HL-60 (cell line): ENCODE data around the gene PIP5K1B.

Experiments used
- DNase-seq, 2 experiments: peaks; one replicate each; pipeline ENCODE4 v3.0.0-alpha.2; 2010 to 2020; ENCODE audit warnings: low read depth in 1 of 2, low spot score in 1 of 2
- H3K27ac ChIP-seq: fragments of 250-450 bp; sonication (Bioruptor Pico); replicated peaks from 2 replicates; pipeline ENCODE4 v1.5.1; 2020; ENCODE audit warnings: mild to moderate bottlenecking, moderate library complexity
- H3K27me3 ChIP-seq: fragments of 250-450 bp; sonication (Bioruptor Pico); 2 replicates; pipeline ENCODE4 v1.5.1; 2021; ENCODE audit warnings: mild to moderate bottlenecking, moderate library complexity; ENCODE audit not compliant: insufficient read depth, poor library complexity, severe bottlenecking
- H3K4me3 ChIP-seq: replicated peaks from 2 replicates; pipeline ENCODE4 v1.5.1; 2011; ENCODE audit warnings: mild to moderate bottlenecking, control low read depth, low read length; ENCODE audit not compliant: insufficient read depth
- GABPA ChIP-seq: IDR thresholded peaks from 2 replicates; pipeline ENCODE4 v1.6.1; 2012; ENCODE audit warnings: low read depth
- POLR2AphosphoS5 ChIP-seq: IDR thresholded peaks from 2 replicates; pipeline ENCODE4 v1.6.1; 2012; ENCODE audit warnings: low read depth
- SPI1 ChIP-seq: IDR thresholded peaks from 2 replicates; pipeline ENCODE4 v1.6.1; 2012; ENCODE audit warnings: low read depth, mild to moderate bottlenecking, borderline replicate concordance
- TF ChIP-seq, protein P1 (sequence below): IDR thresholded peaks from 2 replicates; pipeline ENCODE4 v1.6.1; 2012; ENCODE audit warnings: low read depth; ENCODE audit not compliant: insufficient replicate concordance
- TF ChIP-seq, protein P2 (sequence below): IDR thresholded peaks from one replicate; pipeline ENCODE4 v1.5.1; 2011; ENCODE audit warnings: low read length, control low read depth, inconsistent platforms; ENCODE audit not compliant: insufficient read depth

Gene PIP5K1B

DNA sequence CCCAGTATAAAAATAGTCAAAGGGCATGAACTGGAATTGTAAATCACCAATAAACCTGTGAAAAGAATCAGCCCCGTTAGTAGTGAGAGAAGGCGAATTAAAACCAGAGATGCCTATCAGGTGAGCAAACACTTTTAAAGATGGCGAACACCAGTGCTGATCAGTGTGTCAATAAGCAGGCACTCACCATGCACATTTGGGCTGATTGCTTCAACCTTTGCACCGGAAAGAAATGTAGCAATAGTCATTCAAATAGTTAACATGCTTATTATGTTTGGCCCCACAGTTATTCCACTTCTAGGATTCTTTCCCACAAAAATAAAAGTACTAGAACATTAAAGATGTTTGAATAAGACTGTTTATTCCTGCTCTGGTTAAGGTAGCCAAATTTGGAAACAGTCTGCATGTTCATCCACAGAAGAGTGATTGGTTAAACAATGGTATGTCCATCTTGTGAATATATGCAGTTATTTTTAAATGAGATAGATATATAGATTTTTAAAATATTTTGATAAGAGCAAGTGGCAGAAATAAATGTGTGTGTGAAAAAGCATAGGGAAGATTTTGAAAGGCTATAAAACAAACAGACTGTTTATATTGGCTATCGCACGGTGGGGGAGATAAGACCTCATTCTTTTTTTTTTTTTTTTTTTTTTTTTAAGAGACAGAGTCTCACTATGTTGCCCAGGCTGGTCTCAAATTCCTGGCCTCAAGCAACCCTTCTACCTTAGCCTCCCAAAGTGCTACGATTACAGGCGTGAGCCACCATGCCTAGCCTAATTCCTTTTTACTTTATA is 112.2 kb downstream of the PIP5K1B start:
- no peak for DNase-seq
- Histone ChIP-seq H3K27ac (no peak overlapping the region), H3K27me3 (no peaks in the 10 kb centered on the region), H3K4me3 (no peak overlapping the region)
- TF ChIP-seq POLR2AphosphoS5 (no peak), GABPA (no peak), SPI1 (no peak)
- TF ChIP-seq, protein P1, sequence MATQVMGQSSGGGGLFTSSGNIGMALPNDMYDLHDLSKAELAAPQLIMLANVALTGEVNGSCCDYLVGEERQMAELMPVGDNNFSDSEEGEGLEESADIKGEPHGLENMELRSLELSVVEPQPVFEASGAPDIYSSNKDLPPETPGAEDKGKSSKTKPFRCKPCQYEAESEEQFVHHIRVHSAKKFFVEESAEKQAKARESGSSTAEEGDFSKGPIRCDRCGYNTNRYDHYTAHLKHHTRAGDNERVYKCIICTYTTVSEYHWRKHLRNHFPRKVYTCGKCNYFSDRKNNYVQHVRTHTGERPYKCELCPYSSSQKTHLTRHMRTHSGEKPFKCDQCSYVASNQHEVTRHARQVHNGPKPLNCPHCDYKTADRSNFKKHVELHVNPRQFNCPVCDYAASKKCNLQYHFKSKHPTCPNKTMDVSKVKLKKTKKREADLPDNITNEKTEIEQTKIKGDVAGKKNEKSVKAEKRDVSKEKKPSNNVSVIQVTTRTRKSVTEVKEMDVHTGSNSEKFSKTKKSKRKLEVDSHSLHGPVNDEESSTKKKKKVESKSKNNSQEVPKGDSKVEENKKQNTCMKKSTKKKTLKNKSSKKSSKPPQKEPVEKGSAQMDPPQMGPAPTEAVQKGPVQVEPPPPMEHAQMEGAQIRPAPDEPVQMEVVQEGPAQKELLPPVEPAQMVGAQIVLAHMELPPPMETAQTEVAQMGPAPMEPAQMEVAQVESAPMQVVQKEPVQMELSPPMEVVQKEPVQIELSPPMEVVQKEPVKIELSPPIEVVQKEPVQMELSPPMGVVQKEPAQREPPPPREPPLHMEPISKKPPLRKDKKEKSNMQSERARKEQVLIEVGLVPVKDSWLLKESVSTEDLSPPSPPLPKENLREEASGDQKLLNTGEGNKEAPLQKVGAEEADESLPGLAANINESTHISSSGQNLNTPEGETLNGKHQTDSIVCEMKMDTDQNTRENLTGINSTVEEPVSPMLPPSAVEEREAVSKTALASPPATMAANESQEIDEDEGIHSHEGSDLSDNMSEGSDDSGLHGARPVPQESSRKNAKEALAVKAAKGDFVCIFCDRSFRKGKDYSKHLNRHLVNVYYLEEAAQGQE: no peak
- TF ChIP-seq, protein P2, sequence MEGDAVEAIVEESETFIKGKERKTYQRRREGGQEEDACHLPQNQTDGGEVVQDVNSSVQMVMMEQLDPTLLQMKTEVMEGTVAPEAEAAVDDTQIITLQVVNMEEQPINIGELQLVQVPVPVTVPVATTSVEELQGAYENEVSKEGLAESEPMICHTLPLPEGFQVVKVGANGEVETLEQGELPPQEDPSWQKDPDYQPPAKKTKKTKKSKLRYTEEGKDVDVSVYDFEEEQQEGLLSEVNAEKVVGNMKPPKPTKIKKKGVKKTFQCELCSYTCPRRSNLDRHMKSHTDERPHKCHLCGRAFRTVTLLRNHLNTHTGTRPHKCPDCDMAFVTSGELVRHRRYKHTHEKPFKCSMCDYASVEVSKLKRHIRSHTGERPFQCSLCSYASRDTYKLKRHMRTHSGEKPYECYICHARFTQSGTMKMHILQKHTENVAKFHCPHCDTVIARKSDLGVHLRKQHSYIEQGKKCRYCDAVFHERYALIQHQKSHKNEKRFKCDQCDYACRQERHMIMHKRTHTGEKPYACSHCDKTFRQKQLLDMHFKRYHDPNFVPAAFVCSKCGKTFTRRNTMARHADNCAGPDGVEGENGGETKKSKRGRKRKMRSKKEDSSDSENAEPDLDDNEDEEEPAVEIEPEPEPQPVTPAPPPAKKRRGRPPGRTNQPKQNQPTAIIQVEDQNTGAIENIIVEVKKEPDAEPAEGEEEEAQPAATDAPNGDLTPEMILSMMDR: no peak

DNA sequence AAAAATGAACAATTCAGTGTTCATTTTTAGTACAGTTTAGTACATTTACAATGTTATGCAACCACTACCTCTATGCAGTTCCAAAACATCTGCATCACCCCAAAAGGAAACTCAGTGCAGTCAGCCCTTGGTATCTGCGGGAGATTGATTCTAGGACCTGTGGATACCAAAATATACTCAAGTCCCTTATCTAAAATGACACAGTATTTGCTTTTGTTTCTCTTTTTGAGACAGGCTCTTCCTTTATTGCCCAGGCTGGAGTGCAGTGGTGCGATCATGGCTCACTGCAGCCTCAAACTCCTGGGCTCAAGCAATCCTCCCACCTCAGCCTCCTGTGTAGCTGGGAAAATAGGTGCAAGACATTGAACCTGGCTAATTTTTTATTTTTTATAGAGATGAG is 114.0 kb downstream of the PIP5K1B start:
- DNase-seq: no peak
- Histone ChIP-seq H3K4me3 (no peak overlapping the region), H3K27me3 (no peaks in the 10 kb centered on the region), H3K27ac (no peak overlapping the region)
- no peak for TF ChIP-seq POLR2AphosphoS5
- TF ChIP-seq SPI1: no peak
- TF ChIP-seq, protein P1: no peak
- TF ChIP-seq, protein P2: no peak
- no peak for TF ChIP-seq GABPA

DNA sequence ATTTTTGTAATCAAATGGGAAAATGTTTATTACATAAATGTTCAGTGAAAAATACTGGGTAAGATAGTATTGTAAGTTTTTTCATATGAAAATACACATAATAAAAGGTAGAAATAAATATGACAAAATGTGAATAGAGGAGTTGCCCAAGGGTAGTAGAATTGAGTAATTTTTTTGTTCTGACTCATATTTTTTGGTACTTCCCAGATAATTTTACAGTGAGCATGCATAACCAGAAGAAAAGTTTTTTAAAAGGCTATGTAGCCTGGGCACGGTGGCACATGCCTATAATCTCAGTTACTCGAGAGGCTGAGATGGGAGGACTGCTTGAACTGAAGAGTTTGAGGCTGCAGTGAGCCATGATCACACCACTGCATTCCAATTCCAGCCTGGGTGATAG is 116.9 kb downstream of the PIP5K1B start:
- no peak for DNase-seq
- no peaks in the 10 kb centered on the region for H3K27me3 ChIP-seq
- no peak overlapping the region for H3K27ac ChIP-seq
- TF ChIP-seq SPI1 (no peak), GABPA (no peak), POLR2AphosphoS5 (no peak)
- TF ChIP-seq, protein P2: no peak
- TF ChIP-seq, protein P1: no peak
- no peak overlapping the region for H3K4me3 ChIP-seq
